SU-DHL-6 (cell line): ENCODE data around the gene LAMA3.

ENCODE experiments used
- CTCF ChIP-seq: fragments of 200-600 bp; sonication (generic); IDR thresholded peaks from one replicate; pipeline ENCODE4 v1.5.1; 2017; ENCODE audit warnings: antibody characterized with exemption, mild to moderate bottlenecking, low read length, moderate library complexity; ENCODE audit not compliant: insufficient read depth, poor library complexity, severe bottlenecking
- EZH2phosphoT487 ChIP-seq: fragments of 200-600 bp; sonication (generic), shearing (Covaris generic); conservative IDR thresholded peaks from 2 replicates; pipeline ENCODE4 v1.6.1; 2018; ENCODE audit warnings: mild to moderate bottlenecking, antibody characterized with exemption, low read length, moderate library complexity, mixed read lengths

- TF ChIP-seq CTCF (no peak), EZH2phosphoT487 (no peak)
Measured at GRCh38 chr18:23855721-23856120, 166.5 kb downstream of the LAMA3 start.
